GM18867 (cell line): ENCODE results near the gene EMC6.

ENCODE experiments used
- ATAC-seq: cut with Tn5 transposase; IDR thresholded peaks from one replicate; pipeline ENCODE4 v1.9.1; 2021; ENCODE audit warnings: mild to moderate bottlenecking, moderate library complexity; ENCODE audit not compliant: unreplicated experiment

EMC6 gene

DNA sequence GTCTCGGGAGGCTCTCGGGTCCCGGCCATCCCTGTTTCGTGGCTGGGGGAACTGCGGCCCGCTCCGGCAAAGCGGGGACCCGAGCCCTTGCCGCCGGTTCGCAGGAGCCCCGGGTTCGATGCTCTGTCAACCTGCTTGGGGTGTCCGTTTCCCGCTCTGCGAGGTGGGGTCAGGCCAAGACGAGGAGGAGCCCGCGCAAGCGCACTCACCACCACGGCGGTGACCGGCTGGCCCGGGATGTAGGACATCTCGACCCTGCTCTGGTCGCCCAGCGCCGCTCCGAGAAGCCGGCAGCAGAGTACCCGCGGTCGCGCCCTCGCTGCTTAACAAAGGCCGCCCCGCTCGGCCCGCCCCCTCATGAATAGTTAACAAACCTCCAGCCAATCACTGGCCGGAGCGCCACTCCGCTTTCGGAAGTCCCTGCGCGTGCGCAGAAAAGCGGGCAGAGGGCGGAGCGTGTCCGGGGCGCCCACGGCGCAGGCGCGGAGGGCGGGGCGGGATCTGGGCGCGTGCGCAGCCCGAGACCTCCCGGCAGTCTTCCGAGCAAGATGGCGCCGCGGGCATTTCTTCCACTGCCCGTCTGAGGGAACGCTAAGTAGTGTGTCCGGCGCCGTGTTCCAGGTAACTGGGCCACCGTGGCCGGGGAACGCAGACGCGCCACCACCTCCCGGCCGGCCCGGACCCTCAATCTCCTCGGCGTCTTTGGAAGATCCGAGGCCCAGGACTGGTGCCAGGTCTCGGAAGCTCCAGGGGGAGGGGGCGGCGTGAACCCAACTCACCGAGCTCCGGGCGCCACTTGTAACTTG lies at the start of gene EMC6, which contains the start of gene TAX1BP3:
Gene EMC6, plus strand, starts transcription at position 534 of the 806 bp plus-strand sequence. CDS start 335 bp downstream, outside the sequence.
Gene TAX1BP3, minus strand, starts transcription at position 300 of the 806 bp plus-strand sequence. Its CDS starts 52 bp downstream, at position 248.
- peak; percentile 86 for ATAC-seq

DNA sequence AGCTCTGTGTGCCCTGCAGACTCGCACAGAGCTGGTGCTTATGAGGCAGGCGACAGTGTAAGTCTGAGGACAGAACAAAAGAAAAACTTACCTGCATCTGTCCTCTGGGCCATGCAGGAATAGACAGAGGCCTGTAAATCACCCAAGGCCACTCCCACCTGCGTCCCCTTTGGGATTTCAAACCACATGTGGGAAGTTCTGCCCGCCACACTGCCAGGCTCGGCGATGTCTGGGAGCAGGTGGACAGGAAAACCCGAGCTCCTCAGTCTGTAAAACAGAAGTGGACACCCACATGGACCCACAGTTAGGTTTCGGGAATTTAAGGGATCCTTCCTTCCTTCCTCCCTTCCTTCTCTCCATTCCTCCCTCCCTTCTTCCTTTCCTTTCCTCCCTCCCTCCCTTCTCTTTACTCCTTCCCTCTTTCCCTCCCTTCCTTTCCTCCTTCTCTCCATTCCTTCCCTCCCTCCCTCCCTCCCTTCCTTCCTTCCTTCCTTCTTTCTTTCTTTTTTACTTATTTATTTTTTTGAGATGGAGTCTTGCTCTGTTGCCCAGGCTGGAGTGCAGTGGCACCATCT lies 47.4 kb upstream of the EMC6 start:
- ATAC-seq = no peak

DNA sequence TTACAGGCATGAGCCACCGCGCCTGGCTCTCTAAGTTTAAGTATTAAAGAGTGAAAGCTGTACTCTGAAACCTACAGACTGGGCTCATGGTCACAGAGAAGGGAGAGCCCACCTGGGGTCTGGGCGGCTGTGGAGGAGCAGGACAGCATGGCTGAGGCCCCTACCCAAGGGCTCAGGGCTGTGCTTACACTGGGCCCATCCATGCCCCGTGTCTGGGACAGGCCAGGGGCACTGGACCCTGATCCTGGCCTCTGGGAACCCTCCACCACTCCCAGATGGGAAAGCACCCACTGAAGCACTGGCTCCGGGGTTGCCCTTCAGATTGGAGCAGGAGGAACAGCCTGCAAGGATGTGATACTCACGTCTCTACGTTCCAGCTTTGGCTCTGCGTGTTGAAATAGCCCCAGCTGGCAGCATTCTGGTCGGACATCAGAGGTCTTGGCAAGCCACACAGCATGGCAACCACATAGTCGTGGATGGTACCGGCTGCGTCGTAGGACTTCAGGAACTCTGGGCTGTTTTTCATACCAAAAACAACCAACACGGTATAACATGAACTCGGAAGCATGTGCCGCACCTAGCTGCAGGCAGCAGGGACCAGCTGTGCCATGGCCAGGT lies 45.5 kb upstream of the EMC6 start:
- no peak for ATAC-seq

DNA sequence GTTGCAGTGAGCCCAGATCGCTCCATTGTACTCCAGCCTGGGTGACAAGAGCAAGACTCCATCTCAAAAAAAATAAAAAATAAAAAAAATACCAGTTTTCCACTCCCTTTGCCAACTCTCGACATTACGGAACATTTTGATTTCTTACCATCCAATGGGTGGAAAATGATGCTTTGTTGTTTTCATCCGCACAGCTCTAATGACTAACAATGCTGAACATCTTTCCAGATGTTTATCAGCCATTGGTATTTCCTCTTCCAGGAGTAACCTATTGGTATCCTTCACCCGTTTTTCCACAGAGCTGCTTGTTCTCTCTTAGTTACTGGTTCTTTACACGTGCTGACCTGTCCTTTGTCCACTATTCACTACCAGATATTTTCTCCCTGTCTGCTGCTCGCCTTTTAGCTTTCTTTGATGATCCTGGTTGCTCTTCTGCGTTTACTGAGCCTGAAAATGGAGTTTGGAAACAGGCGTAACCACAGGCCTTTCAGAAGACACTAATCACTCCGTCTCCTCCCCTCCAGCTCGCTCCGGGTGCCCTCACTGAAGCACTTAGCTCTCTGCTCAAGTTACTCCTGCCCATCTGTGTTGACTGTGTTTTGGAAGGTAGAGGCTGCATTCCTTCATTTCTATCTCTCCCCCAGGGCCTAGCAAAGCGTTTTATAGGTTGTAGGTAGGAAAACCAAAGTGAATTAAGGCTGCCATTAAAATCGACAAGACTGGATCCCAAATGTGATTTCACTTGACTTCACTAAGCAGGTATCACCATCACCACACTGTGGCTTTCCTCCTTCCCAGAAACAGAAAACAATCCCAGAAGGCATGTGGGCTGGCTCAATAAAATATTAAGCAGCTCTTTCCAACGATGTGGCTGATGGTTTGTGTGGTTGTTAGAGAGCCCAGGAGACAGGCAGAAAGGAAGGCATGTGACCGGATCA lies 41.5 kb upstream of the EMC6 start:
- ATAC-seq = no peak

DNA sequence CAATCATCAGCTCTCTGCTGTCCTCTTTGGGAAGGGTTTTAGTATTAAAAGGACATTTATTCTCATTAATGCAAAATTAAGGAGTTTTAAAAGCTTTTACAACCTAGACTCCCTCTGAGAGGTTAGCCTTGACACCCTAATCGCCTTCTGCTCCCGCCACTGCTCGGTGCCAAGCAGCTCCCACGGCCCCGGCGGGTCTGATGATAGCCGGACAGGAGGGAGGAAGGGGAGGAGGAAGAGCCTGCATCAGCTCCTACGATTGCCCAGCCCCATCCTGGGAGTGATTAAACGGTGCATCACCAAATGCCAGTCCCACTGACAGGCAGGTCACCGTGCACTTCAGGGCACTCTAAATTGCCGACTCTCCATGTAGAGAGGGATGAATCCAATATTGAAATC lies 40.8 kb upstream of the EMC6 start:
- ATAC-seq = no peak

DNA sequence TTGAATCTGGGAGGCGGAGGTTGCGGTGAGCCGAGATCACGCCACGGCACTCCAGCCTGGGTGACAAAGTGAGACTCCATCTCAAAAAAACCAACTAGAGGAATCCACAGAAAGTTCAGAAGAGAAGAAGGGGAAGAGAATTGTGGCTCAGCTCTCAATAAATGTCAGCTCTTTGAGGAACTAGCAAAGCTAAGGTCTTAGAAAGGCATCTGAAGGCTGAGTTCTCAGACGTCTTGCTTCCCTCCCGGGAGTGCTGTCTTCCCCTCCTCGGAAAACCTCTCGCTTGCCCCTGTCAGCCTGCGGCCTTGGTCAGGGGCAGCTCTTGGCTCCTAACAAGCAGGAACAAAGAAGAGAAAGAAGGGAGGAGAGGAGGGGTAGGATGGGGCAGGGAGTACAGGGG lies 37.8 kb upstream of the EMC6 start:
- ATAC-seq = no peak

DNA sequence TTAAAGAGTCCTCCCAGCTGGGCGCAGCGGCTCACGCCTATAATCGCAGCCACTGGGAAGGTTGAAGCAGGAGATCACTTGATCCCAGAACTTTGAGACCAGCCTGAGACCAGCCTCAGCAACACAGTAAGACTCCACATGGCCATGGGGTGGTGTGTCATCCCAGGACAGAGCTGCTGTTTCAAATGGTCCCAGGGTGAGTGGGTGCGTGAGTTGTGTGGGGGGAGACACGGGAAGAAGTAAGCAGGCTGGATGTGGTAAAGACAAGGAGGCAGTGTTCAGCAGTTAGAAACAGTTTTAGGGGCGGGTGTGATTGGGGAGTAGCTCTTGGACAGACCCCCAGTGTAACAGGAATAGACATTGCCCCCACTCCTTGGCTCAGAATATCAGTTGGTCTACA lies 36.3 kb upstream of the EMC6 start:
- no peak for ATAC-seq

DNA sequence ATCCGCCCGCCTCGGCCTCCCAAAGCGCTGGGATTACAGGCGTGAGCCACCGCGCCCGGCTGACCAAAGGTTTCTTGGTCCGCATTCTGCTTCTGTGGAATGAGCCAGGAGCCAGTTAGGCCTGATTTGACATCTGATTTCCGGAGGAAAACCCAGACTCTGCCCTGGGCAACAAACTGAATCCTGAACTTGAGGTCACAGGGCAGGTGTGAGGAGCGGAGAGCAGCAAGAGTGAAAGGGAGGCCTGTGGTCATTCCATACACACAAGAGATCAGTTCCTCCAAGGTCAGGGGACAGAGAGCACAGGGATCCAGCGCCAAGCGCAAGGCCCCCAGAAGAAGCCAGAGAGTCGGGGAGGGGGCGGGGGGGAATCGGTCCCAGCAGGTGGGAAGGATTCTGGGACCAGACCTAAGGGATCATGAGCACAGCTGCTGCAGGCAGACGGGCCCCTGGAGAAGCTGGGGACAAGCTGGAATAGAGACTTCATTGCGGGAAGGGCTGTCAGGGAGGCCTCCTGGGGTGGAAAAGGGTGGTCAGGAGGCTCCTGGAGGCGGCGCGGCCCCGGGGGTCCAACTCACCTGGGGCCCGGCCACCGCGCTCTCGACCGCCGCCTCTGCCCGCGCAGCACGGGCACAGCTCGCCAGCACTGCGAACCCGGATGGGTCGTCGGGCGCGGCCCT lies 33.0 kb upstream of the EMC6 start:
- ATAC-seq = no peak

DNA sequence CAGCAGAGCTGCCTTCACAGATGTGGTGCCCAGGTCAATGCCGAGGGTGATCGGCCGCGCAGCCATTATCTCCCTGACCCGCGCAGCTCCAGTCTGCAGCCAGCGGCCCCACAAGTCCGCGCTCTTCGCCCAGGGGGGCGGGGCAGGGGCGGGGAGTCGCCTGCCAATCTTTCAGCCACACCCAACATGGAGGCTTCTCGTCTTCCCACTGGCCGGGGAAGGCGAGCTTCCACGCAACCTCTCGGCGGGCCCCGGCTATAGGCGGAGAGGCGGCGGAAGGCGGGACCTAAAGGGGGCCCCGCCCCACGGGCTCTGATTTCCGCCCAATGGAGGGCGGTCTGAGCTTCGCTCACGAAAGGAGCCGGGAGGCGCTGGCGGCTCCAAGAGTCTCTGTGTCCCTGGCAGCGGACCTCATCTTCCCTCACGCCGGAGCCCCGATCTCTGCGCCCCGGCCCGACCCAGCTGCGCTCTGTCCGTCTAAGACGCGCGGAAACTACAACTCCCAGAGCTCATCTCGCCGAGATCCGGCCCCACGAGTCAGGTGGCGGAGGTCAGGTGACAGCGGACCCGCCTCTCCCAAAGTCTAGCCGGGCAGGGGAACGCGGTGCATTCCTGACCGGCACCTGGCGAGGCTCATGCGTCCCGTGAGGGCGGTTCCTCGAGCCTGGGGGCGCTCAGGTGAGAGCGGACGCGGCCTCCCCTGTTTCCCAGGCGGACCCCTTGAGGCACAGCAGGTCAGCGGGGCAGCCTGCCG lies 32.3 kb upstream of the EMC6 start, which contains the start of the genes CTNS and SHPK:
Gene CTNS, plus strand, starts transcription at position 607 of the 754 bp plus-strand sequence. CDS start 3,447 bp downstream, outside the sequence.
Gene SHPK, minus strand, starts transcription at position 97 of the 754 bp plus-strand sequence. Its CDS starts 31 bp downstream, at position 66.
- ATAC-seq = peak; percentile 93

DNA sequence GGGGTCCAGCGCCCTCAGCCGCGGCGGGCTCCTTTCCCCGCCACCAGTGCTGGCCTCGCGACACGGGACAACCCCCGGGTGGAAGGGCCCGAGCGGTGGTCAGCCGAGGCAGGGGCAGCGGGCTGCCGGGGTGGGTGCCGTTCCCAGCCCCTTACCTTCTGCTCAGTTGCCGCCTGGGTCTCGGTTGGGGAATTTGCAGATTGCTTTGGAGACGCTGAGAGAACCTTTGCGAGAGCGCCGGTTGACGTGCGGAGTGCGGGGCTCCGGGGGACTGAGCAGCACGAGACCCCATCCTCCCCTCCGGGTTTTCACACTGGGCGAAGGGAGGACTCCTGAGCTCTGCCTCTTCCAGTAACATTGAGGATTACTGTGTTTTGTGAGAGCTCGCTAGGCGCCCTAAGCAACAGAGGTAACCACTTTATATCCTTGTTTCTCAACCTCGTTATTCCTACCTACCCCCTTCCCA lies 31.7 kb upstream of the EMC6 start:
- peak; percentile 16 for ATAC-seq

DNA sequence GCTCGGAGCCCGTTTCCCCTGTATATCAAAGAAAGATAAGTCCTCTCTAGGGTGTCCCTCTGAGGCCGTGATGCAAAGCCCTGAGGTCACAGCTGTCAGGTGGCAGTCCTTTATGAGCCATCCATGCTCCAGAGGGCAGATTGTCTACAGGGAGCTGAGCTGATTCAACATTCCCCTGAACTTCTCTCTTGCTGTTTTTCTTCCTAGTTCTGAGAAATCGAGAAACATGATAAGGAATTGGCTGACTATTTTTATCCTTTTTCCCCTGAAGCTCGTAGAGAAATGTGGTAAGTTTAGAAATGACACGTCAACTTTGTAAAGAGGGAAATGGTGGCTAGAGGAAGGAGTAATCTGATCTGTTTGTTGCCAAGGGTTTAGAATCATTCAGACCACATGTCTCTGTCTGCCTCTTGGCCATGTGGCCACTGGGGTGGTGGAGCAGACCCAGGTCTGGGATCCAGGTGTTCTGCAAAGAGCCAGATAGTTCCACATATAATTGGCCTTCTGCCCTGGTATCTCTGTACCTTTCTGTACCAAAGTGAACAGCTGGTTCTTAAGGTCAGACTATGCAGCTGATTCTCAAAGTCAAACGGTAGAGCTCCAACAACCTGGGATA lies 28.5 kb upstream of the EMC6 start:
- ATAC-seq = no peak

DNA sequence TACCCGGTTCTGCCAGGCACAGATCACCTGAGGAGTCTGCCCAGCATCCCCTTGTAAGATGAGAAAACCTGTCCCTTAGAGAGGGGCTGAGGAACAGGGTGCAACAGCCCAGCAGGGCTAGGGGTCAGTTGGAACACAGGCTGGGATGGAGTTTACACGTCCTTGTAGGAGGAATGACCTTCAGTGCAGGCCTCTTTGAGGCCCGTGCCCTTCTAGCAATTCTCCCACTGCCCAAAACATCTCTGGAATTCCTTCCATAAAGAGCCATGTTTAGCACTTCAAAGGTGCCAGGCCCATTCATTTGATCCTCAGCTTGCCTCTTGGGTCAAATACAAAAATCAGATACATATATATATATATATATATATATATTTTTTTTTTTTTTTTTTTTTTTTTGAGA lies 27.6 kb upstream of the EMC6 start:
- no peak for ATAC-seq

DNA sequence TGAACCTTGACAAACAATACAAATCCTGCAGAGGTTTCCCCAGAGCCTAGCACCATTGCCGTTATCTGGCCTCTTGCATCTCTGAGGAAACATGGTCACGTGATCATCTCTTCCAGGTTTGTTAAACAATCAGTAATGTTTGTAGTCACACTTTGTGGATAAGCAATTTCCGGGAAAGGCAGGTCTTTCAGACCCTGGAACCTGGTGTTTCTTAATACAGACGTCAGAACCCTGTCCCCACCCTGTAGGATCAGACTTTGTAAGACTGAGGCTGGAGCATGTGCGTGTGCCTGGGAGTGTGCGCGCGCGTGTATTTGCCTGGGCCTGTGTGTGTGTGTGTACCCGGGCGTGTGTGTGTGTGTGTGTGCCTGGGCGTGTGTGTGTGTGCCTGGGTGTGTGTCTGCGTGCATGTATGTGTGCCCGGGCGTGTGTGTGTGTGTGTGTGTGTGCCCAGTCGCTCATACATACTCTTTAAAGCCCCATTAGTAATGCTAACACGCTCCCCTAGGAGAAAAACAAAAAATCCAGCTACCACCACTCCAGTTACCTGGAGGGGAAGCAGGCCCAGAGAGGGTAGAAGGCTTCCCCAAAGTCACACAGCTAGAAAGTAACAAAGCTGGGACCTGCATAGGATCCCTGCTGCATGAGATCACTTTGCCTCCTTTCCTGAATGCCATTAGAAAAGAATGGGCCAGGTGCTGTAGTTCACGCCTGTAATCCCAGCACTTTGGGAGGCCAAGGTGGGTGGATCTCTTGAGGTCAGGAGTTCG lies 26.7 kb upstream of the EMC6 start:
- ATAC-seq = no peak

DNA sequence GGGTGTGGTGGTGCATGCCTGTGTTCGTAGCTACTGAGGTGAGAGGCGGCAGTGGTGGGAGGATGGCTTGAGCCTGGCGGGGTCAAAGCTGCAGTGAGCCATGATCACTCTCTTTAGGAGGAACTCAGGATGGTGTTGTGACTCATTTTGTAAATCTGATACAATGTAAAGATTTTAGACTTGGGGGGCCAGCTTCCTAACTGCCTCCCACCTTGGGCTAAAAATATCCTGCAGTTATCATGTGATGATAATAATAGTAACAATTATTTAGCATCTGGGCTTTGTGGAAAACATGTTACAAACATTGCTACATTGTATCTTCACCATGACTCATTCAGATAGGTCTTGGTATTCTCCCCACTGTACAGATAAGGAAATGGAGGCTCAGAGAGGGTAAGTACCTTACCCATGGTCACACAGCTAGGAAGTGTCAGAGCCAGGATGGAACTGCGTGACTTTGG lies 24.7 kb upstream of the EMC6 start:
- ATAC-seq = no peak

DNA sequence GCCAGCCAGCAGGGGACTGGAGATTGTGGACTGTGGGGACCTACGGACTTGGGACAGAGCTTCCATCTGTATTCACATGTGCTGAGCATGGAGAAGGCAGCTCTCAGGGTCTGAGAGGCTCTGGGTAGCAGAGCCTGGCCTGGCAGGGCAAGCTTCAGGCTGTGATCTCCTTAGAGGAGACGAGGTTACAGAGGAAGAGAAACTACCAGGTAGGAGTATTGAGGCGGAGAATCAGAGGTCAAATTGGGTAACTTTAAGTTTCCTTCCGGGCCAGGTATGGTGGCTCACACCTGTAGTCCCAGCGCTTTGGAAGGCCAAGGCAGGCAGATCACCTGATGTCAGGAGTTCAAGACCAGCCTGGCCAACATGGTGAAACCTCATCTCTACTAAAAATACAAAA lies 23.3 kb upstream of the EMC6 start:
- no peak for ATAC-seq

DNA sequence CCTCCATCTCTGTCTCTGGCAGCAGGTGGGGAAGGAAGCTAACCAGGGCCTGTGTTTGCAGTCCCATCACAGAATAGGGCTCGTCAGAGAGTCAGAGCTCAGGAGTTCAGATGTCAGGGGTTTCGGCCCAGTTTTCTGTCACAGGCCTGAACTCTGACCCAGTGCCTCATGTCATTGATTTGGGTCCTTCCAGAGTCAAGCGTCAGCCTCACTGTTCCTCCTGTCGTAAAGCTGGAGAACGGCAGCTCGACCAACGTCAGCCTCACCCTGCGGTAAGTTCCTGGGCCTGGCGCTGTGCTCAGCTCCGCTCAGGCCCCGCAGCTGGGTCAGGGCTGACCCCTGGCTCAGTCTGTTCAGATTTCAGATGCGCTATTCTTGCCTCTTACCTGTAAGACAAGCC lies 21.4 kb upstream of the EMC6 start:
- no peak for ATAC-seq

DNA sequence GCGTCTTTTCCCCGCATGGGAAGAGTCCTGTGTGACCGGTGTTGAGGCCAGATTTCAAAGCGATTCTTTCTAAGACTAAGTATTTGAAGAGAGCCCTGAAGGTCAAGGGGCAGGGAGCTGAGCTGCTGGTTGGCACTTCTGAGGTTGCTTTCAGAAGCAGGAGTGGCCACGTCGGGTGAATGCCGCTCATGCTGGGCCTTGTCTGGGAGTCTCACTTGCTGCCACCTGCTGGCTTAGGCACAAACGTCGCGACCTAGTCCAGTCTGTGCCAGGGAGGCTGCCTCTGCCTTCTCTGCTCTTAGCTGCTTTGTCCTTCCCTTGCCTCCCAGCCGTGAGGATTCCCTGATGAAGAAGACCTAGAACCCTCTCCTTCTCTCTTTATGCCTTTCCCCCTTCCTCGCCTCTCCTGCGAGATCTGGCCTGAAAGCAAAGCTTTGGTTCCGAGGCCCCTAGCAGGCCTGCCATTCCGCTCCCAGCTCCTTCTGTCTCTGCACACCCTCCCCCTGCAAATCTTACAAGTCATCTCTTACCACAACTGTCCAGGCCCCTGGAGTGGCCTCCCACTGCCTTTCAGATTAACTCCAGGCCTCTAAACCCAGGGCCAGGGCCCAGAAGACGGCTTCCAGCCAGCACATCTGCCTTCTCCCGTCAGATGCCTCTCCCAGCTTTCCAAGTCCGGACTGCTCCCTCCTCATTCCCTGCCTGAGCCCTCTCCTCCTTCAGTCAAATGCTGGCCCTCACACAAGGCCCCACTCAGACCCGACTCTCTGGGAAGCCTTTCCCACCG lies 20.6 kb upstream of the EMC6 start:
- ATAC-seq = no peak
